Measurements from ENCODE around the gene SLC30A9. TPM values are rescaled to one million over a fixed set of nuclear protein-coding genes. Genes with fewer than 3 reads are reported as not detected.

Gene SLC30A9
- total and polyA plus RNA-seq, 2 experiments from 2014 or later, result 67.3 to 74.6 TPM

GRCh38 chr4:42050516-42051249 lies 60.4 kb downstream of the SLC30A9 start:
- no peak overlapping the region for H3K4me2 ChIP-seq
- no peaks in the 10 kb centered on the region for H3F3A ChIP-seq (replicated peaks; ENCODE audit: low read depth)
- TF ChIP-seq CTCF (conservative IDR thresholded peaks at IDR 0.05; ENCODE audit: low read depth in 2 of 2) (peak in 1 of 2 experiments; percentile 17; a peak in 1 of 4 replicates), STAT1 (IDR thresholded peaks at IDR 0.05; ENCODE audit: unreplicated experiment) (no peak)
- no peak for DNase-seq (ENCODE audit: low spot score)
- H2AFZ ChIP-seq, result no peak overlapping the region
- H3K79me2 ChIP-seq (replicated peaks; ENCODE audit: insufficient read depth), result no peaks in the 10 kb centered on the region
- no peaks in the 10 kb centered on the region for H3K27me3 ChIP-seq (ENCODE audit: insufficient read depth)
- Mint-ChIP-seq H3K4me1 (no peaks in the 10 kb centered on the region), H3K4me3 (no peak overlapping the region), H3K36me3 (ENCODE audit: low read depth) (peaks cover 37% of the 10 kb centered on the region), H3K27me3 (ENCODE audit: insufficient read depth, low read depth, poor library complexity) (no peaks in the 10 kb centered on the region), H3K27ac (no peak overlapping the region), H3K9me3 (peaks cover 7% of the 10 kb centered on the region; the same call in 2 of the 3 replicates)
- H3K36me3 ChIP-seq (ENCODE audit: insufficient read depth), result 0 out of 2 replicates have a peak, but pooled peaks cover 7% of the 10 kb centered on the region
- H3K4me3 ChIP-seq, result no peak overlapping the region
- H3K9me2 ChIP-seq (ENCODE audit: insufficient read depth), result no peaks in the 10 kb centered on the region
- H3K4me1 ChIP-seq (ENCODE audit: insufficient read depth), result no peaks in the 10 kb centered on the region
- no peaks in the 10 kb centered on the region for H4K20me1 ChIP-seq (replicated peaks; ENCODE audit: insufficient read depth)
- H3K27ac ChIP-seq (ENCODE audit: low read depth), result no peak overlapping the region
- no peak for ATAC-seq

- Histone ChIP-seq H3F3A (replicated peaks; ENCODE audit: low read depth) (no peaks in the 10 kb centered on the region), H3K4me3 (no peak overlapping the region), H3K36me3 (ENCODE audit: insufficient read depth) (no peaks in the 10 kb centered on the region), H3K9me2 (ENCODE audit: insufficient read depth) (no peaks in the 10 kb centered on the region), H4K20me1 (replicated peaks; ENCODE audit: insufficient read depth) (no peaks in the 10 kb centered on the region), H3K27ac (ENCODE audit: low read depth) (no peak overlapping the region), H3K4me1 (ENCODE audit: insufficient read depth) (no peaks in the 10 kb centered on the region), H3K79me2 (replicated peaks; ENCODE audit: insufficient read depth) (no peaks in the 10 kb centered on the region), H3K4me2 (no peak overlapping the region), H2AFZ (no peak overlapping the region), H3K27me3 (ENCODE audit: insufficient read depth) (no peaks in the 10 kb centered on the region)
- no peak for ATAC-seq
- peaks cover 9% of the 10 kb centered on the region; the same call in 2 of the 3 replicates for H3K36me3 Mint-ChIP-seq (ENCODE audit: low read depth)
- no peak overlapping the region for H3K27ac Mint-ChIP-seq
- no peaks in the 10 kb centered on the region for H3K9me3 Mint-ChIP-seq
- H3K27me3 Mint-ChIP-seq (ENCODE audit: insufficient read depth, low read depth, poor library complexity), result no peaks in the 10 kb centered on the region
- H3K4me1 Mint-ChIP-seq, result no peaks in the 10 kb centered on the region
- no peak overlapping the region for H3K4me3 Mint-ChIP-seq
- no peak for DNase-seq (ENCODE audit: low spot score)
- TF ChIP-seq ZNF331 (CRISPR knock-in tag; IDR thresholded peaks at IDR 0.05; ENCODE audit: low read depth) (no peak), POLR2AphosphoS5 (IDR thresholded peaks at IDR 0.05; ENCODE audit: low read depth) (no peak), CTCF (conservative IDR thresholded peaks at IDR 0.05; ENCODE audit: low read depth in 2 of 2) (no peak), CREB1 (CRISPR knock-in tag; IDR thresholded peaks at IDR 0.05; ENCODE audit: low read depth) (no peak), ZNF114 (CRISPR knock-in tag; IDR thresholded peaks at IDR 0.05) (no peak), EZH2 (IDR thresholded peaks at IDR 0.05; ENCODE audit: low read depth, unreplicated experiment) (no peak), JUNB (IDR thresholded peaks at IDR 0.05; ENCODE audit: unreplicated experiment) (no peak), EZH2phosphoT487 (IDR thresholded peaks at IDR 0.05; ENCODE audit: unreplicated experiment) (no peak), NANOG (IDR thresholded peaks at IDR 0.05; ENCODE audit: borderline replicate concordance) (no peak)
- TF ChIP-seq, protein P1, sequence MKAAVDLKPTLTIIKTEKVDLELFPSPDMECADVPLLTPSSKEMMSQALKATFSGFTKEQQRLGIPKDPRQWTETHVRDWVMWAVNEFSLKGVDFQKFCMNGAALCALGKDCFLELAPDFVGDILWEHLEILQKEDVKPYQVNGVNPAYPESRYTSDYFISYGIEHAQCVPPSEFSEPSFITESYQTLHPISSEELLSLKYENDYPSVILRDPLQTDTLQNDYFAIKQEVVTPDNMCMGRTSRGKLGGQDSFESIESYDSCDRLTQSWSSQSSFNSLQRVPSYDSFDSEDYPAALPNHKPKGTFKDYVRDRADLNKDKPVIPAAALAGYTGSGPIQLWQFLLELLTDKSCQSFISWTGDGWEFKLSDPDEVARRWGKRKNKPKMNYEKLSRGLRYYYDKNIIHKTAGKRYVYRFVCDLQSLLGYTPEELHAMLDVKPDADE (IDR thresholded peaks at IDR 0.05), result no peak
- TF ChIP-seq, protein P2, sequence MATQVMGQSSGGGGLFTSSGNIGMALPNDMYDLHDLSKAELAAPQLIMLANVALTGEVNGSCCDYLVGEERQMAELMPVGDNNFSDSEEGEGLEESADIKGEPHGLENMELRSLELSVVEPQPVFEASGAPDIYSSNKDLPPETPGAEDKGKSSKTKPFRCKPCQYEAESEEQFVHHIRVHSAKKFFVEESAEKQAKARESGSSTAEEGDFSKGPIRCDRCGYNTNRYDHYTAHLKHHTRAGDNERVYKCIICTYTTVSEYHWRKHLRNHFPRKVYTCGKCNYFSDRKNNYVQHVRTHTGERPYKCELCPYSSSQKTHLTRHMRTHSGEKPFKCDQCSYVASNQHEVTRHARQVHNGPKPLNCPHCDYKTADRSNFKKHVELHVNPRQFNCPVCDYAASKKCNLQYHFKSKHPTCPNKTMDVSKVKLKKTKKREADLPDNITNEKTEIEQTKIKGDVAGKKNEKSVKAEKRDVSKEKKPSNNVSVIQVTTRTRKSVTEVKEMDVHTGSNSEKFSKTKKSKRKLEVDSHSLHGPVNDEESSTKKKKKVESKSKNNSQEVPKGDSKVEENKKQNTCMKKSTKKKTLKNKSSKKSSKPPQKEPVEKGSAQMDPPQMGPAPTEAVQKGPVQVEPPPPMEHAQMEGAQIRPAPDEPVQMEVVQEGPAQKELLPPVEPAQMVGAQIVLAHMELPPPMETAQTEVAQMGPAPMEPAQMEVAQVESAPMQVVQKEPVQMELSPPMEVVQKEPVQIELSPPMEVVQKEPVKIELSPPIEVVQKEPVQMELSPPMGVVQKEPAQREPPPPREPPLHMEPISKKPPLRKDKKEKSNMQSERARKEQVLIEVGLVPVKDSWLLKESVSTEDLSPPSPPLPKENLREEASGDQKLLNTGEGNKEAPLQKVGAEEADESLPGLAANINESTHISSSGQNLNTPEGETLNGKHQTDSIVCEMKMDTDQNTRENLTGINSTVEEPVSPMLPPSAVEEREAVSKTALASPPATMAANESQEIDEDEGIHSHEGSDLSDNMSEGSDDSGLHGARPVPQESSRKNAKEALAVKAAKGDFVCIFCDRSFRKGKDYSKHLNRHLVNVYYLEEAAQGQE (IDR thresholded peaks at IDR 0.05; ENCODE audit: unreplicated experiment), result no peak
Measured at GRCh38 chr4:42066402-42066801, 76.1 kb downstream of the SLC30A9 start.

Data from GM23338 (cell line).